D721Med (cell line): ENCODE measurements around the gene UTP4.

Source experiments
- DNase-seq: peaks from one replicate; pipeline ENCODE4 v3.0.0; 2011; ENCODE audit warnings: low spot score; ENCODE audit not compliant: insufficient read length
- FAIRE-seq: peaks from 2 replicates; lab custom pipeline; 2011; peaks lifted over from hg19 to GRCh38; lab: Jason Lieb, UNC
- TF ChIP-seq, protein P1 (sequence below): IDR thresholded peaks from 2 replicates; pipeline ENCODE4 v1.5.1; 2012; ENCODE audit warnings: mild to moderate bottlenecking, control low read depth; ENCODE audit not compliant: insufficient read depth; ENCODE audit errors: missing control alignments

UTP4 gene

DNA sequence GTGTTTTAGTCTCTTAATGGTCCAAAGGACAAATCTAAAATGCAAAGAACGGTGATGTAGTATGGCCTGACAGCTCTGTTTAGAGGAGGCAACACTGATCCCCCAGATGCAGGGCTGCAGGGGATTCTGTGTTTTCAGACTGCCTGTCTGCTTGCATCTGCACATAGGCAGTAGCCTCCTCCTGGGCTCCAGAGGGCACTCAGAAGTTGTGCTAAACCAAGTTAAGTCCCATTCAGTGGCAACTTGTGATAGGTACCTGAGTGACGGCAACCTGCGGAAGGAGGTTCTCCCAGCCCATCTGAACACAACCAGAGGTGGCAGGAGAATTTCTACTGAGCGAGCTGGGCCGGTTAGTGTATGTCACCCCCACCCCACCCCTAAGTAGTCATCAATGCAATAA is 17.1 kb upstream of the UTP4 start:
- TF ChIP-seq, protein P1, sequence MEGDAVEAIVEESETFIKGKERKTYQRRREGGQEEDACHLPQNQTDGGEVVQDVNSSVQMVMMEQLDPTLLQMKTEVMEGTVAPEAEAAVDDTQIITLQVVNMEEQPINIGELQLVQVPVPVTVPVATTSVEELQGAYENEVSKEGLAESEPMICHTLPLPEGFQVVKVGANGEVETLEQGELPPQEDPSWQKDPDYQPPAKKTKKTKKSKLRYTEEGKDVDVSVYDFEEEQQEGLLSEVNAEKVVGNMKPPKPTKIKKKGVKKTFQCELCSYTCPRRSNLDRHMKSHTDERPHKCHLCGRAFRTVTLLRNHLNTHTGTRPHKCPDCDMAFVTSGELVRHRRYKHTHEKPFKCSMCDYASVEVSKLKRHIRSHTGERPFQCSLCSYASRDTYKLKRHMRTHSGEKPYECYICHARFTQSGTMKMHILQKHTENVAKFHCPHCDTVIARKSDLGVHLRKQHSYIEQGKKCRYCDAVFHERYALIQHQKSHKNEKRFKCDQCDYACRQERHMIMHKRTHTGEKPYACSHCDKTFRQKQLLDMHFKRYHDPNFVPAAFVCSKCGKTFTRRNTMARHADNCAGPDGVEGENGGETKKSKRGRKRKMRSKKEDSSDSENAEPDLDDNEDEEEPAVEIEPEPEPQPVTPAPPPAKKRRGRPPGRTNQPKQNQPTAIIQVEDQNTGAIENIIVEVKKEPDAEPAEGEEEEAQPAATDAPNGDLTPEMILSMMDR = no peak
- FAIRE-seq (no peak), DNase-seq (no peak)

DNA sequence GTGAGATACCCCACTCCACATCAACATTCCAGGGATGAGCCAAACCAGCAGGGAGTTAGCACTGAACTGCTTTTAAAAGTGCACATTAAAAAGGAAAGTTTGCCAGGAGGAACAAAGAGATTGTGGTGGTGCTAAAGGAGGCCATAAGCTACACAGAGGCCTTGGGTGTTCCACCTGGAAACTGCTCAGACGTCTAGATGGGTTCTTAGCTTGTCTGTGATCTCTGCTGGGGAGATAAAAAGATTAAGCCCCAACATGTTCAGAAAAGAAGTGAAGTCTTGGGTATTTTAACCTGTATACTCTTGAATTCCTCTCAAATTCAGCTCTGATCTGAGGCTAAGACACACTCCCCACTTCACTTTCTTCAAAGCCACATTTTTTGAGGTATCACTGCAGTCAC is 16.6 kb upstream of the UTP4 start:
- FAIRE-seq = no peak
- TF ChIP-seq, protein P1 = no peak
- DNase-seq = no peak

DNA sequence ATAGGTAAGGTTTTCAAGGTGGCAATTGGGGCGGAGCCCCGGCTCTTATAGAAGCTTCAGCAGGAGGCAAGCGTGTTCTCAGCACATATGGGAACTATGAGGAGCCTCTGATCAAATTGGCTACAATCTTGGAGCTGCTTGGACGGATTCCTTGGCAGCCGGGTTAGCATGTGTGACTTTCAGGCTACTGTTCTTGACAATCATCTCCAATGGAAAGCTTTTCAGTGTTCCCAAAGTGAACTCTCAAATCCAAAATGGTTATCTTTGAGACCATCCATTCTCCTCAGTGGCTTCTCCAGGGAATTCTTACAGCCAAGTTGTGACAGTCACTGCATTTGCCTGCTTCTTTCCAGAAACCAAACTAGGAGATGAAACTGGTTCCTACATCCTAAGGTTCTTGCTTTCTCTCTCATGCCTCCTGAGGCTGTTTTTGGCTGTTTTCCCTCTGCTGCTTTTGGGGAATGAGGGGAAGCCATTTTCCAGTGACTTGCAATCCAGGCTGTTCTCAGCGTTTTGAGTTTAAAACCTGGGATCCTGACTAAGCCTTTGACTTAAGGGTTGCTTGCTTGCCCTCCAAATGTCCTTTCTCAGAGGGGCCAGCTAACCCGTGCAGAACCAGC is 16.1 kb upstream of the UTP4 start:
- TF ChIP-seq, protein P1 = no peak
- FAIRE-seq = no peak
- no peak for DNase-seq

DNA sequence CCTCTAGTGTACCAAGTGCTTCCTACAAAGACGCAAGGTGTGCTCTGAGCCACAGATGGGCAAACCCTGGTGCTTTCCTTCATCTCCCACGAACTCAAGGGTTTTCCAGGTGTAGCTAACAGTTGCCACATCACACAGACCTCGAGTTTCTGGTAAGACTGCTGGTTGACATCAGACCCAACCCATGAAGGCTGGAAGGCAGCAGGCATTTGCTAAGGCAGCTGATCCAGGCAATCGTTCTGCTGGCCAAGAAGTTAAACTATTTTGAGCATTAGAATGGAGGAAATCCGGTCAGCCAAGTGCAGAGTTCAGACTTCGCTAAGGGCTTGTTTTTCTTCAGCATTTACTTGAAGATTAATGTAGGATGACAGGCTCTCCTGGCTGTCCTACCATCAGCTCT is 15.5 kb upstream of the UTP4 start:
- TF ChIP-seq, protein P1 = no peak
- FAIRE-seq = no peak
- DNase-seq = no peak

DNA sequence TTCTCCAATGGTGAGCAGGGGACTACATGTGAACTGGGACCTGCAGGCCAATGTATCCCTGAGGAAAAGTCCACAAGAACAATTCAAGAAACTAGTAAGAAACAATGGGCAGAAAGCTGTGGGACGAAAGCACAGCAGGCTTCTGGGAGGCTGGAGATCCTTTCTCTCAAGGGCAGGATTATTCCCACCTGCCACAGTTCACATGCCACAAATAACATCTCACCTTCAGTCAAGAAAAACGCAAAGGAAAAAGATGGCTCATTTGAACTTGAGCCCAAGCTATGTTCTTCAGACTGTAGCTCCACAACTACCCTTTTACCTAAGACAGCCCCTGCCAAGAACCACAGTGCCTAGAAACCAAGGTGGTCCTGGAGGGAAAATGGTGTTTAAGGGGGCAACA is 14.0 kb upstream of the UTP4 start:
- FAIRE-seq (no peak), DNase-seq (no peak)
- TF ChIP-seq, protein P1 = no peak

DNA sequence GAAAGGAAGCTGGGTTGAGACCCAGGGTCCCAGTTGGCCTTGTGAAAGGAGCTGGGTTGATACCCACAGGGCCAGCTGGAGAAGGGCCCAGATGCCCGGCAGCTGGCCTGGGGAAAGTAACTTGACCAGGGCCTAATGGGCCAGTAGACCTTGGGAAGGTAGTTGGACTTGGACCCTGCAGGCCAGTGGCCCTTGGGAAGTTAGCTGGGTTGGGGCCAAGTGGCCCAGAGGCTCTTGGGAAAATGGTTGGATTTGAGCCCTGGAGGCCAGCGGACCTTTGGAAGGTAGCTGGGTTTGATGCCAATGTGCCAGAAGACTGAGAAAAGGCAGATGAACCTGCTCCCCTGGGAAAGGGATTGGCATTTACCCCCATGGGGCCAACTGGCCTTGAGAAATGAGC is 13.5 kb upstream of the UTP4 start:
- FAIRE-seq (no peak), DNase-seq (no peak)
- TF ChIP-seq, protein P1 = no peak

DNA sequence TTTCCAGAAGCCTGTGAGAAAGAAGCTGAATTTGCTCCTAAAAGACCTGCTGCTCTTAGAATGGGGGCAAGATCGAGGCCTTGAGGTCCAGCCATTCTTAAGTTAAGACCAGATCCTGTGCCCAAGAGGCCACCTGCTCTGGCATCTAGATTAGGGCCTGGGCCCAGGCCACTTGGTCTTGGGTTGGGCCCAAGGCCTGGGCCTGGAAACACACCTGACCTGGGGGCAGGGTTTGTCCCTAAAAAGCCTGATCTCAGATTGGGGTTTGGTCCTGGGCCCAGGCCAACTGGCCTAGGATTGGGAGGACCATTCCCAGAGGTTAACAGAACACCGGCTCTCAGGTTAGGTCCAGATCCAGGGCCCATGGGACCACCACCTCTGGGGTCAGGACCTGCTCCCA is 12.9 kb upstream of the UTP4 start:
- FAIRE-seq (no peak), DNase-seq (no peak)
- TF ChIP-seq, protein P1 = no peak
